ENCODE data around the gene TRMT1. TPM values are rescaled to one million over a fixed set of nuclear protein-coding genes. Genes with fewer than 3 reads are reported as not detected.

Gene TRMT1
- total and polyA plus RNA-seq, 2 donors (not counting 1 experiment from before 2014, with no cell fraction given): 91.8 to 281 TPM

DNA sequence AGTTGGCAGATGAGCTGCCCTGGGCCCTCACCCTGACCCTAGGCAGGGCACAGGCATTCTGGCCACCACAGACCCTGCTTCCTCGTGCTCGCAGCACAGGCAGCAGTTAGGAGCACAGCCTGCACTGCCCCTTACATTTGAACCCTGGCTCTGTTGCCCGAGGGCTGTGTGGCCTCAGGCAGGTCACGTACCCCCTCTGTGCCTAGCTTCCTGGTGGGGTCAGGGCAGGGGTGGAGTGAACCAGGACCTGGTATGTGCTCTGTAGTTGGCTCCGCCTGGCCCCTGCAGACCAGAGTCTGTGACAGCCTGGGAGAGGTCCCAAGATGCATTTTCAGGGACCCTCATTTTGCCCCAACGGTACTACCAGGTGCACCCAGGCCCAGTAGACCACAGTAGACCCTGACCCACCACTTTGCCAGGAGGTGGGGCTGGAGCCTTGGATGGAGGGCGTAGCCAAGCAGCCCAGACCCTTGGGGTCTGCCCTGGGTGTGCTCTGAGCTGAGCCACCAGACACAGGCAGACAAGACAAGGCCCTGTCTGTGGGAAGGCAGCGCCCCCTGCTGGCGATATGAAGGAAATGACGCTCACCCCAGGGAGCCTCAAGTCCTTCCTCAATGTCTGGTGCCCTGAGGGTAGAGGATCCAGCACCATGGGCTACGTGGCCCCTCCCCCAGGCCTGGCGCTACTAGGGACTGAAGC lies 23.0 kb downstream of the TRMT1 start:
- ChIA-PET CTCF (interaction anchor here (0.7 to 8.2 kb wide), 38 partner anchors 7 to 496 kb away, joined by 3 to 285 read pairs (median 4); partner anchors contain the start of genes DAND5, GCDH, IER2 and NACC1), POLR2A (interaction anchor here (0.6 to 4.2 kb wide), 12 partner anchors 11 to 1321 kb away, joined by 3 to 107 read pairs (median 5); partner anchors contain the start of gene LYL1)
- intact Hi-C loops (cut with micrococcal nuclease): loop anchor here (1.0 to 5.0 kb wide), 4 partner anchors 32 to 115 kb away; no protein-coding TSS in a partner anchor
- WGBS (ENCODE audit: insufficient coverage): 47% methylated on average over 11 of the region's 12 CpGs
- TF ChIP-seq, protein P1, sequence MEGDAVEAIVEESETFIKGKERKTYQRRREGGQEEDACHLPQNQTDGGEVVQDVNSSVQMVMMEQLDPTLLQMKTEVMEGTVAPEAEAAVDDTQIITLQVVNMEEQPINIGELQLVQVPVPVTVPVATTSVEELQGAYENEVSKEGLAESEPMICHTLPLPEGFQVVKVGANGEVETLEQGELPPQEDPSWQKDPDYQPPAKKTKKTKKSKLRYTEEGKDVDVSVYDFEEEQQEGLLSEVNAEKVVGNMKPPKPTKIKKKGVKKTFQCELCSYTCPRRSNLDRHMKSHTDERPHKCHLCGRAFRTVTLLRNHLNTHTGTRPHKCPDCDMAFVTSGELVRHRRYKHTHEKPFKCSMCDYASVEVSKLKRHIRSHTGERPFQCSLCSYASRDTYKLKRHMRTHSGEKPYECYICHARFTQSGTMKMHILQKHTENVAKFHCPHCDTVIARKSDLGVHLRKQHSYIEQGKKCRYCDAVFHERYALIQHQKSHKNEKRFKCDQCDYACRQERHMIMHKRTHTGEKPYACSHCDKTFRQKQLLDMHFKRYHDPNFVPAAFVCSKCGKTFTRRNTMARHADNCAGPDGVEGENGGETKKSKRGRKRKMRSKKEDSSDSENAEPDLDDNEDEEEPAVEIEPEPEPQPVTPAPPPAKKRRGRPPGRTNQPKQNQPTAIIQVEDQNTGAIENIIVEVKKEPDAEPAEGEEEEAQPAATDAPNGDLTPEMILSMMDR (IDR thresholded peaks at IDR 0.05): peak; percentile 91
- no peak for TF ChIP-seq EZH2 (IDR thresholded peaks at IDR 0.05; ENCODE audit: borderline replicate concordance, insufficient read depth, low read depth, low read length, poor library complexity, severe bottlenecking)
- H3K9ac ChIP-seq (ENCODE audit: low read length): no peak overlapping the region
- Mint-ChIP-seq H3K27ac (peak overlapping the region; percentile 93), H3K4me3 (peak overlapping the region; percentile 93), H3K27me3 (no peaks in the 10 kb centered on the region), H3K4me1 (peaks cover 28% of the 10 kb centered on the region), H3K9me3 (ENCODE audit: insufficient read depth) (no peaks in the 10 kb centered on the region)
- H3K4me2 ChIP-seq (replicated peaks; ENCODE audit: low read depth, low read length, poor library complexity, severe bottlenecking): peak overlapping the region; percentile 99
- H3K4me1 ChIP-seq (ENCODE audit: control insufficient read depth in 2 of 2, insufficient read depth in 2 of 2, low read length in 2 of 2): peaks cover 12 to 33% of the 10 kb centered on the region in 2 donors
- DNase-seq (peak; percentile 91), ATAC-seq (ENCODE audit: low read depth) (peak; percentile 40)
- H3K79me2 ChIP-seq (ENCODE audit: control insufficient read depth, insufficient read depth, low read length): peaks cover 21% of the 10 kb centered on the region
- no peaks in the 10 kb centered on the region for H3K27me3 ChIP-seq (replicated peaks in 1 of 4; ENCODE audit: control extremely low read depth in 1 of 4, control insufficient read depth in 3 of 4, insufficient read depth in 4 of 4, low read length in 3 of 4)
- H2AFZ ChIP-seq (ENCODE audit: insufficient read depth, low read depth, low read length, poor library complexity, severe bottlenecking): no peak overlapping the region
- peak overlapping the region in 1 of 2 donors; percentile 87 for H3K27ac ChIP-seq (ENCODE audit: low read length in 2 of 2)
- no peaks in the 10 kb centered on the region for H3K9me3 ChIP-seq (ENCODE audit: control extremely low read depth in 1 of 3, control insufficient read depth in 2 of 3, insufficient read depth in 1 of 3, low read length in 2 of 3)
- H3K4me3 ChIP-seq (ENCODE audit: control extremely low read depth in 1 of 5, extremely low read depth in 1 of 5, insufficient read depth in 1 of 5, low read depth in 2 of 5, low read length in 4 of 5): no peak overlapping the region
- peaks cover 7% of the 10 kb centered on the region for H4K20me1 ChIP-seq (ENCODE audit: control insufficient read depth, insufficient read depth, low read length, poor library complexity, severe bottlenecking)
- H3K36me3 ChIP-seq (replicated peaks in 1 of 2; ENCODE audit: control extremely low read depth in 1 of 2, control insufficient read depth in 1 of 2, extremely low read depth in 1 of 2, insufficient read depth in 2 of 2, low read length in 1 of 2): no peaks in the 10 kb centered on the region

Measured in B cell (primary cell).